Measurements from ENCODE around the gene ZFPM1.

ZFPM1 gene

DNA sequence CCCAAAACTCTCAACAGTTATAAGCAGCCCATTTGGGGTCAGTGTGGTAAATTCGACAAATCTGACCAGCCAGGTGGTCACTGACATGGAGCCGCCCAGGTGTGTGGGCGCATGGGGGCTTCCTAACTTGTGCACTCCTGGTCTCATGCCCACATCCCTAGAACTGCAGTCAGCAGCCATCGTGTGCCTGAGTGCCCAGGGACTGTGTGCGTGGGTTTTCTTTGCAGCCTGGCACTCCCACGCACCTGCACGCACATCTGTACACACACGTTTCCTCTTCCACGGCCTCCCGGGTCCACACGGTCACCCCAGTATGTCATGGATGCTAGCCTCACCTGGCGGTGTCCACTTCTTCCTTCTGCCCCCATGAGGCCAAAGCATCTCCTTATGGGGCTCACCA is 78.3 kb downstream of the ZFPM1 start:
- no peak for DNase-seq

DNA sequence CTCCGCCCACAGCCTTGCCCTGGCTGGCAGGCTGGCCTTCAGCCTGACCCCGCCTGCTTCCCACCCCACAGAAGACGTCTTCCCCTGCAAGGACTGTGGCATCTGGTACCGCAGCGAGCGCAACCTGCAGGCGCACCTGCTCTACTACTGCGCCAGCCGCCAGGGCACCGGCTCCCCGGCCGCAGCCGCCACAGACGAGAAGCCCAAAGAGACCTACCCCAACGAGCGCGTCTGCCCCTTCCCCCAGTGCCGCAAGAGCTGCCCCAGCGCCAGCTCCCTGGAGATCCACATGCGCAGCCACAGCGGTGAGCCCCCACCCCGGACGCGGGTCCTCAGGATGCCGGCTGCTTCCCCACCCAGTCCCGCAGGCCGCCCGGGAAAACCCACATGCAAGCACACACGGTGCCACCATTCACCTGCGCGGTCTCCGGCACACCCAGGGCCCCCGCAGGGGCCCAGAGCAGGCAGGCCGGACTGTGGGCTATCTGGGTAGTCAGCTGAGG is 78.9 kb downstream of the ZFPM1 start:
- DNase-seq, result no peak

DNA sequence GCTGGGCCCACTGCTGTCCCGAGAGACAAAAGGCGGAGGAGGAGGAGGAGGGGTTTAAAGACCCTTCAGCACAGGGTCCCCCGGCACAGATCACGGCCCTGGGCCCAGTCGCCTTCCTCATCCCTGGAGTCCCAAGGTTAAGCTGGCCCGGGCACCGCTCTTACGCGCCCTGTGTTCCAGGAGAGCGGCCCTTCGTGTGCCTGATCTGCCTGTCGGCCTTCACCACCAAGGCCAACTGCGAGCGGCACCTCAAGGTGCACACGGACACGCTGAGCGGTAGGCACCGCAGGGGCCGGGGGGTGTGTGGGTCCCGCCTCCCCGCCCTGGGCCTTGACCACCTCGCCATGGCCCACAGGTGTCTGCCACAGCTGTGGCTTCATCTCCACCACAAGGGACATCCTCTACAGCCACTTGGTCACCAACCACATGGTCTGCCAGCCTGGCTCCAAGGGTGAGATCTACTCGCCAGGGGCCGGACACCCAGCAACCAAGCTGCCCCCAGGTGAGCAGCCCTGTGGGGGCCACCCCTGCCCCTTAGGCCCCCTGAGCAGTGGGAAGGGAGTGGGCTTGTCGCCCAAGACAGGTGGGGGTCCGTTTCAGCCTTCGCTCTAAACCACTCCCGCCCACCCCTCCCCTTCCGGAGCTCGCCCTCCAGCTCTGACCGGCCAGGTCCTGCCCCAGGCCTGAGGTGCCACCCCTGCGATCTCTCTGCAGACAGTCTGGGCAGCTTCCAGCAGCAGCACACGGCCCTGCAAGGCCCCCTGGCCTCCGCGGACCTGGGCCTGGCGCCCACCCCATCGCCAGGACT is 79.6 kb downstream of the ZFPM1 start:
- DNase-seq, result no peak

DNA sequence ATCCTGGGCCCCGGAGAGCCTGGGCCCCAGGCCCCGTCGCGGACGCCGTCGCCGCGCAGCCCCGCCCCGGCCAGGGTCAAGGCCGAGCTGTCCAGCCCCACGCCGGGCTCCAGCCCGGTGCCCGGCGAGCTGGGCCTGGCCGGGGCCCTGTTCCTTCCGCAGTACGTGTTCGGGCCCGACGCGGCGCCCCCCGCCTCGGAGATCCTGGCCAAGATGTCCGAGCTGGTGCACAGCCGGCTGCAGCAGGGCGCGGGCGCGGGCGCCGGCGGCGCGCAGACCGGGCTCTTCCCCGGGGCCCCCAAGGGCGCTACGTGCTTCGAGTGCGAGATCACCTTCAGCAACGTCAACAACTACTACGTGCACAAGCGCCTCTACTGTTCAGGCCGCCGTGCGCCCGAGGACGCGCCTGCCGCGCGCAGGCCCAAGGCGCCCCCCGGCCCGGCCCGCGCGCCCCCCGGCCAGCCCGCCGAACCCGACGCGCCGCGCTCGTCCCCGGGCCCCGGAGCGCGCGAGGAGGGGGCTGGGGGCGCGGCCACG is 80.4 kb downstream of the ZFPM1 start:
- no peak for DNase-seq

DNA sequence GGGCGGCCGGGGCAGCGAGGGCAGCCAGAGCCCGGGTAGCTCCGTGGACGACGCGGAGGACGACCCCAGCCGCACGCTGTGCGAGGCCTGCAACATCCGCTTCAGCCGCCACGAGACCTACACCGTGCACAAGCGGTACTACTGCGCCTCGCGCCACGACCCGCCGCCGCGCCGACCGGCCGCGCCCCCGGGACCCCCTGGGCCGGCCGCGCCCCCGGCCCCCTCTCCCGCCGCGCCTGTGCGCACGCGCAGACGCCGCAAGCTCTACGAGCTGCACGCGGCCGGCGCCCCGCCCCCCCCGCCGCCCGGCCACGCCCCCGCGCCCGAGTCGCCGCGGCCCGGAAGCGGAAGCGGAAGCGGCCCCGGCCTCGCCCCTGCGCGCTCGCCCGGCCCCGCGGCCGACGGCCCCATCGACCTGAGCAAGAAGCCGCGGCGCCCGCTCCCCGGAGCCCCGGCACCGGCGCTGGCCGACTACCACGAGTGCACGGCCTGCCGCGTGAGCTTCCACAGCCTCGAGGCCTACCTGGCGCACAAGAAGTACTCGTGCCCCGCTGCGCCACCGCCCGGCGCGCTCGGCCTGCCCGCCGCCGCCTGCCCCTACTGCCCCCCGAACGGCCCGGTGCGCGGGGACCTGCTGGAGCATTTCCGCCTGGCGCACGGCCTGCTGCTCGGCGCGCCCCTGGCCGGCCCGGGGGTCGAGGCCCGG is 81.0 kb downstream of the ZFPM1 start:
- peak; percentile 49 to 77 (median 66) for DNase-seq

DNA sequence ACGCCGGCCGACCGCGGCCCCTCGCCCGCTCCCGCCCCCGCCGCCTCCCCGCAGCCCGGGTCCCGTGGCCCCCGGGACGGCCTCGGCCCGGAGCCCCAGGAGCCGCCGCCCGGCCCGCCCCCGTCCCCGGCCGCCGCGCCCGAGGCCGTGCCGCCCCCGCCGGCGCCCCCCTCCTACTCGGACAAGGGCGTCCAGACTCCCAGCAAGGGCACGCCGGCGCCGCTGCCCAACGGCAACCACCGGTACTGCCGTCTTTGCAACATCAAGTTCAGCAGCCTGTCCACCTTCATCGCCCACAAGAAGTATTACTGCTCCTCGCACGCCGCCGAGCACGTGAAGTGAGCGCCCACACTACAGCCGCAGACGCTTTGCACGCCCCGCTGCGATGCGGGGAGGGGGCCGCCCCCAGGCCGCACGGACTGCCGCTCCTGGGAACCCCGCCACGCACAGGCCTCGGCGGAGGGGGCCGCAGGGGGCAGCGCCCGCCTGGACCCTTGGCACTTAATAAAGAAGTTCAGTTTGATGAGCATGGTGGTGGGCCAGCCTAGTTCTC is 81.6 kb downstream of the ZFPM1 start:
- DNase-seq, result peak in 1 of 4 experiments; percentile 32

DNA sequence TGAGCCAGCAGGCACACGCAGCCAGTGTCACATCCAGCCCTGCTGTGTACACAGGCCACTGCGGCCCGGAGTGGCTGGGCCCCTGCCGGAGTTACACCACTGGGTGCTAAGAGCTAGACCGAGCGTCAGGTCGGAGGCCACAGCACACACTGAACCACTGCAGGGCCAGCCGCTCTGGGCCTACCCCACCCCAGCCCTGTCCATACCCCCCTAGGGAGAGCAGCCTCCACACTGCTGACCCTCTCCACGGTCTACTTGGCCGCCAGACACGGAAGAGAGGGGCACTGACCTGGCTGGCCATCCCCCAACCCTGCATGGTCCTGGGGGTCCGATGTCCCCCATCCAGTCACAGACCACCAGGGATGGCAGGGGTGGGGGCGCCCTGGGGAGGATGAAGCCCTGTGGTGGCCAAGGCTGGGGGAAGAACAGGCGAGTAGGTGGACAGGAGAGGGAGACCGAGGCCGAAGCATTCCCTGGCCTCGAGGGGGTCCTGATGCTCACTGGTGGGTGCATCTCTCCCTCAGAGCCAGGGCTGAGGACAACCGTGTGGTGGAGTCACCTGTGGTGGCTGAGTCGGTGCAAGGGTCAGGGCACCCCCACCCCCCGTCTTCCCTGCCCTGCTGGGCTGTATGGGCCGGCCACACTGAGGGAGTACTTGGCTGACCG is 82.2 kb downstream of the ZFPM1 start:
- DNase-seq, result no peak

DNA sequence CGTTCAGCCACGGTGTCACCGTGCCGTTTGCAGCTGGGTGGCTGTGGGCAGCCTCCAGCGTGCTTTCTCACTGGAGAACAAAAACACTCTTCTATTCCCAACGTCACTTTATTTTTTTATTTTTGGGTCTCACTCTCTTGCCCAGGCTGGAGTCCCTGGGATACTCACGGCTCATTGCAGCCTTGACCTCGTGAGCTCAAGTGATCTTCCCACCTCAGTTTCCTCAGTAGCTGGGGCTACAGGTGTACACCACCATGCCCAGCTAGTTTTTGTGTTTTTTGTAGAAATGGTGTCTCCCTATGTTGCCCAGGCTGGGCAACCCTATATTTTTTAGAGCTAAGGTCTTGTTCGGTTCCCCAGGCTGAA is 82.8 kb downstream of the ZFPM1 start:
- DNase-seq, result no peak

DNA sequence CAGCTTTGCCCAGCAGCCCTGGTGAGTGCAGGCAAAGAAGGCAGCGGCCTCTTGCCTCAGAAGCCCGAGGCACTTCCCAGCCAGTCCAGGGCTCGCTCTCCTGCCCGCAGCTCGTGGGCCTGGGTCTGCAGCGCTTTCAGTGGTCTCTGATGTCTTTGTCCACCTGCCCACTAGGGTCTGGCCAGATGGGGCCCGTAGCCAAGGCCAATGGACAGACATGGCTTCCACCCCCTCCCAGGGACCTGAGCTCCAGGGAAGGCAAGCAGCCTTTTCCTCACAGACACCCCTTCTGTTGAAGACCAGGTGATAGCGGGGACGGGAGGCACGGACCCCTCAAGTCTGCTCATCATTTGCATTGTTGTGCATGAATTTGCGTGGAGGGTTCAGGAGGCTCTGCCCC is 83.4 kb downstream of the ZFPM1 start:
- no peak for DNase-seq

DNA sequence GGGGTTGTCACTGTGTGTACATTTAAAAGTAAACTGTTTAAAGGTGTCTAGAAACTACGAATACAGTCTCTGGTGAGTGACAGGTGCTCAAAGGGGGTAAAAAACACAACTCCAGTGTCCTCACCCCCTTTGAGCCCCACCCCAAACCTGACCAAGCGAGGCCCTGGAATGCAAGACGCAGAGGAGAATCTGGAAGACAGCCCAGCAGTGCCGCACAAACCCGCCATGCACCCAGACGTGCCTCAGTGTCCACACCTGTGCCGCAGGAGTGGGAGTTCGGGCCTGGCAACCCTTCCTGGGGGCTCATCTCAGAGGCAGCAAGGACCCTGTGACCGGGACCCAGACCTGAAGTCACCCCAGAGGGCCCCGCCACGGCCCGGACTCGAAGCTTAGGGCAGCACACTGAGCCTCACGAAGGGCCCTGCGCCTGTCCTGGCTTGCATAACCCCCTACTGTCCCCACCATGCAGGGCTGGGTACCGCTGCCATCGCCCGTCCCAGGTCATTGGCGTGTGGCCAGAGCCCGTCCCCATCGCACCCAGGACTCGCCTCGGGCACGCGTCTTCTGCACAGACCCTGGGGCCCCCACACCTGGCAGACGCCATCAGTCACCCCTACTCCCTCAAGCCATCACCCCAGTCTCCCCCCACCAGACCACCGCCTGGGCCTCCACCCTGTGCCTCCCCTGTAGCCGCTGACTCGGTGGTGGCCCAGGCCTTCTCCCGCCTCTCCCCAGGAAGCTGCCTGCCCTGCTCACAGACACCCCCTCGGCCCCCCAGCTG is 84.1 kb downstream of the ZFPM1 start:
- no peak for DNase-seq

DNA sequence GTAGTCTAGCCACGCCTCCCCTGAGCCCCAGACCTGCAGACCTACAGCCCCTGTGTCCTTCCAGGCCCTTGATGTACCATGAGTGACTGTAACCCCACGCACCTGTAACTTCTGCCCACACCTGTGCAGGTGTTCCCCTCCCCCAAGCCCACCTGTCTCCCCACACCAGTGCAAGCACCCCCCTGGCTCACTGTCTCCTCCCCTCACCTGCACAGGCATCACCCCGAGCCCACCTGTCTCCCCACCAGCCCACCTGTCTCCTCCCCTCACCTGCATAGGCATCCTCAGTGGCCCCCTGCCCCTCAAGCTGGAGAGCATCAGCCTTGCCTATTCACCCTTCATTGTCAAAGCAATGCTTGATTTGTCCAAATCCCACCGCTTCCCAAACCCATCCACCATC is 84.8 kb downstream of the ZFPM1 start:
- DNase-seq, result no peak

DNA sequence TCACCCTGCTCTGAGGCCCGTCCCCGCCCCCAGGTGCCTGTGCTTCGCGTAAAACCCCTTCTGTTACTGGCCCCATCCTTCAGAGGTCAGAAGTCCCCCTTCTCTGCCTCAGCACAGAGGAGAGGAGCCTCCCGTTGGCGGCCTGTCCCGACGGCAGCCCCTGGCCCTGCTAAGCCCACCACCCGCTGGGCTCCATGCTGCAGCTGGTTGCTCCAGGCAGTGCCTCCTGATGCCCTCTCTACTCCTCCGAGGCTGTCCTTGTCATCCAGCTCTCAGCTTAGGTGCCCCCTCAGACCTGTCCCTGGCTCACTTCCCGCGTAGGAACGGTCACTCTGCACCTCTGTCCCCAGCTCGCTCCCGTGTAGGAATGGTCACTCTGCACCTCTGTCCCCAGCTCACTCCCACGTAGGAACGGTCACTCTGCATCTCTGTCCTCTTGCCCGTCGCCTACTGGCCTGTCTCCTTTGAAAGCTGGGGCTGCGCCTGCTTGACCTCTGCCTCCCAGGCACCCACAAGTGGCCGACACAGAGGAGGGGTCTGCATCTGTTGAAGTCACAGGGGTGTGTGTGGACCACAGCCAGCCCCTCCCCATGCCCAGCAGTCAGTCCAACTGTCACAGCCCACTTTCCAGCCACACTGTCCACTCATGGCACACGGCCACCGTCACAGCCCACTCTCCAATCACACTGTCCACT is 85.4 kb downstream of the ZFPM1 start:
- DNase-seq, result no peak

DNA sequence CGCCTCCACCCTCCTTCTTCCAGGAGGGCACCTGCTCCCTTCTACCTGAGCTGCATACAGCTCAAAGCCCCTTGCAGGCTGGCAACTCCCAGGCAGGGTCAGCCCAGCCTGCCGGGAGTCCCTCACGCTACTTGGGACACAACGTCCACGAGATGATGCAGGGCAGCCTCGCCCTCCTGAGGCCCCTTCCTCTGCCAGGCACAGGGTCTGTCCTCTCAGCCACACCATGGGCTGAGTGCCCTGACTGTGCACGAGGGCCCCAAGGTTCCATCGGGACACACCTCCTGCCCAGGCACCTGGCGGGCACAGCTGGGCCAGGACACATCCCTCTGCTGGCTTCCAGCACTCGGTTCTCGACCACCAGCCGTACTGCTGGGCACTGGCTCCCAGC is 86.2 kb downstream of the ZFPM1 start:
- no peak for DNase-seq

DNA sequence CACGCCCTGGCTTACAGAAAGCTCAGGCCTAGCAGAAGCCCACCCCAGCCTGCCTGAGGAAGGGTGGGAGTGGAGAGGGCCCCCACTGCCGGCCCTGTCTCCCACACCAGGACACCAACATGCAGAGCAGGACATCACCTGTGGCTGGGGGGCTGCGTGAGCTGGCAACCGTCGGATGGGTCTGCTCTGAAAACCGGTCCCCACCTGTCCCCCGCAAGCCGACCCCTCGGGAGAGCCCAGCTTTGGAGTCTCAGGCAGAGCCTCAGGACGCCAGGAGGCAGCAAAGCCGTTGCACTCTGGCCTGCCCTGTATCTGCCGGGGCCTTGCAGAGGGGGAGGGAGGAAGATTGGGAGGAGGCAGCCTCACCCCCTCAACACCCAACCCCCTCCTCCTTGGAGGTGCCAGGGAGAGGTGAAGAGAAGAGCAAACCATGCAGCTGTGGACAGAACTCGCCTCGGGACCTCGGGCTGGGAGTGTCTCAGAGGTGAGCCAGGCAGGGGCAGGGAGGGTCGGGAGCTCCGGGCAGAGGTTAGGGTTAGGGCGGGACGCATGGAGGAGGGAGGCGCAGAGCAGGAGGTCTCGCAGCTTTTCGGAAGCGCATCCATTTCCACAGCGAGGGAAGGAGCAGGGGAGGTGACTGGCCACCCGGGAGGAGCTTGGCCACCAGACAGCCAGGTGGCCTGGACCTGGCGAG is 86.7 kb downstream of the ZFPM1 start:
- DNase-seq, result no peak

DNA sequence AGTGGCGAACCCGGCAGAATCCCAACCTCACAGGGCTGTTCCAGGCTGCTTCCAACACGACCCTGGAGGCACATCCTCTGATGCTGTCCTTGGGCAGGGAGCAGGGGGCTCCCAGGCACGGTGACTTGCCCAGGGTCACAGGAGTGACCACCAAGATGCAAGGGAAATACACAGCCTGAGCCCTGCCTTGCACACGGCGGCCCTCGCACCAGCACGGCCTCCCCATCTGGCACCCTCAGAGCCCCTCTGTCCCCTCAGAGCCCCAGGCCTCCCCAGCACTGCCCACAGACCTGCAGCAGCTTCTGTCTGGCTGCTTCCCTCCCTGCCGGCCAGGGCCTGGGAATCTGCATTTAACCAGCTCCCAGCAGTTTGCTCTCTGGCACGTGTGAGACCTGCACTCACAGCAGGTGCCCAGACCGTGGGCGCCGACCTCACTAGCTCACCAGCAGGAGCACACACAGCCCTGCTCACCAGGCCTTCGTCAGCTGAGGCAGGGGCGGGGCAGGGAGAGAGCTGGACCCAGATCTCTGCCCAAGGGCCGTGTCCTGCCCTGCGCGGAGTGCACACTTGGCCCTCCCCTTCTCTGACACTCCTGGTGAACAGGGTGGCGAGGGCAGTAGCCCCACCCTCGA is 87.4 kb downstream of the ZFPM1 start:
- DNase-seq, result no peak

DNA sequence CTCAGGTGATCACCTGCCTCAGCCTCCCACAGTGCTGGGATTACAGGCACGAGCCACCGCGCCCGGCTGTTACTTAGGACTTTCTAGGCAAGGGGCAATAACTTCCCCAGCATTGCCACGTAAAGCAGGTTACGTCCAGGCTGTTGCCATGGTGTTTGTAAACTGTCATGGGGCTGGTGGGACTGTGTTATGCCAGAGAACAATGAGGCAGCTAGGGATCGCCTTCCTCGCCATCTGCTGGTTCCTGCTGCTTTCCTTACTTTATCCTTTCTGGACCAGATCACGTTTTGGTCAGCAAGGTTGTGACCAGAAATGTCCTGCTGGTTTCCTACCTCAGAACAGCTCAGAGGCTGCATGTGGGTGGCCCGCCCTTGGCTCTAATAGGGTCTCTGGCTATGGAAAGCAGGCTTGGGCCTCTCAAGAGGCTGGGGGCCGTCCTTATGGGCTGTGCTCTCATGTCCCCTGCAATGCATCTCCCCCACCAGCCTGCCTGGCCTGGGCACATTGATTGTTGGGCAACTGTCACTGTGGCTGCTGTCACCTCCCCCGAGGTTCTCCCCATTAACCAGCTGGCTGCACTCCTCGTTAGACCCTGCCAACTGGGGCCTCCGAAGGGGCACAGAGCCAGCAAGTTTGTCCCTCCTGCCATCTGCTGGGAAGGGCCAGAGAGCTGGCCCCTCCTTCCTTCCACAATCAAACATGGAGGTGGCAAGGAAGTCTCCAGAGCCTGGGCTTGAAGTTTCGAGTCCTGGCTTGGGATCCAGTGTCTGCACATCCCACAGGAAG is 88.9 kb downstream of the ZFPM1 start:
- DNase-seq, result no peak

DNA sequence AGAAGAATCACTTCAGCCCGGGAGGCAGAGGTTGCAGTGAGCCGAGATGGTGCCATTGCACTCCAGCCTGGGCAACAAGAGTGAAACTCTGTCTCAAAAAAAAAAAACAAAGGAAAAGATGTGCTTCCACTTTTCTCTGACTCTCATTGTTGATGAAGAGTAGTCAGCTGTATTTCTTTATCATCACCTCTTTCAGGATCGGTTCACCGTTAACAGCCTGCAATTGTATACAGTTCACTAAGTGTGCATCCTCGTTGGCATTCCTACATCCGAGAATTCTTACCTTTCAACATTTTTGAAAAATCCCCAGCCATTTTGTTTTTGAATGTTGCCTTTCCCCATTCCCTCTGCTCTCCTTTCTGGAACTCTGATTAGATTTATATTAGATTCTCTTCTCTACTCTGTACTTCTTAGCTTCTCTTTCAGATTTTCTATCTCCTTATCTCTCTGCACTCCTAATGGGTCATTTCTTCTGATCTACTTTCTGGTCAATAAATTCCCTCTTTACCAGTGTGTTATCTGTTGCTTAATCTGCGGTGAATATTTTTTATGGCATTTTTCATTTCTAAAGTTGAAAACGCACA is 90.2 kb downstream of the ZFPM1 start:
- DNase-seq, result no peak

DNA sequence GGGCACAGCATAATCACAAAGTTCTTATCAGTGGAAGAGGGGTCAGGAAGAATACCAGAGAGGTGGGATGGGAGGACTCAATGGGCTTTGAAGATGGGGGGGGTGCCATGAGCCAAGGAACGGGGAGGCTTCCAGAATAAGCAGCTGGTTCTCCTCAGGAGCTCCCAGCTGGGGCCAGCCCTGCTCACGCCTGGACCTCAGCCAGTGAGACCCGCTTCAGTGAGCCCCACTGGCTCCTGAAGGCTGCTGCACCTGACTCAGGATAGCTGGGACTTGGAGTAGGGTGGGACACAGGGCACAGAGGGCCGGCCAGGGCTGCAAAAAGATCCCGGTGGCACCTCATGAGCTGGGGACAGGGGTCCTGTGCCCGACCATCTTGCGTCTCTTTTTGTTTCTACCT is 92.7 kb downstream of the ZFPM1 start:
- DNase-seq, result no peak

DNA sequence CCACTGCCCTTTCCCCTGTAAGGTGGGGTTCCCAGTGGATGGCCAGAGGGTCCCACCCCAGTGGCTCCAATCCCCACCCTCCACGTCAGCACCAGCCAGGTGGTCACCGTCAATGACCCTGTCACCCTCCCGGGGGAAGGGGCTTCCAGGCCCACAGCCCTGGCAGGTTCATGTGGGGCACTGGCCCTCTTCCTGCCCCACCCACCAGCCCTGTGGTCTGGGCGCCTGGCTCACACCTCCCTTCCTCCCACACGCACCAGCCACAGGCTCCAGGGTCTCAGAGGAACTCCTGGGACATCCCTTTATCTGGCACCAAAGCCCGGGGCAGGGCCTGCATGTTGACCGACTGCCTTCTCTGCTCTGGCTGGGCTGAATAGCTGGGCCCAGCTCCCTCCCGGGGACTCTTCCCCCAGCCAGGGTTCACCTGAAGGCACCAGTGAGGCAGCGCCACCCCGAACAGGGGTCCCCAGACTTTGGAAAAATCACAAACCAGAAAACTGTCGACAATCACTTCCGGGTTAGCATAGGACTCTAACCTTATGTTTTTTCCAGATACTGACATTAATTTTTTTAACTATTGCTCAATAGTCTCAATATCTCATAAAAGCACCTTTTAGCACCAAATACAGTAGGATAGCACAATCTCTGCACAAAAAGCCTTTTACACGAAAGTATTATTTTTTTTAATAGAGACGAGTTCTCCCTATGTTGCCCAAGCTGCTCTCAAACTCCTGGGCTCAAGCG is 95.2 kb downstream of the ZFPM1 start:
- DNase-seq, result no peak

Measured in activated CD4-positive, CD25-positive, alpha-beta regulatory T cell (primary cell).